Bronchial epithelial cell (primary cell): ENCODE data around the gene FGFR3. TPM values are rescaled to one million over a fixed set of nuclear protein-coding genes. Genes with fewer than 3 reads are reported as not detected.

Experiments used
- DNase-seq: peaks from one replicate; pipeline ENCODE4 v3.0.0-alpha.2; 2010; ENCODE audit warnings: low read depth
- FAIRE-seq: peaks from 2 replicates; lab custom pipeline; 2011; peaks lifted over from hg19 to GRCh38; lab: Jason Lieb, UNC
- H3K27me3 ChIP-seq: 2 replicates; pipeline ENCODE4 v1.5.1; 2011; ENCODE audit warnings: low read length; ENCODE audit not compliant: control insufficient read depth, insufficient read depth
- H3K36me3 ChIP-seq: 2 replicates; pipeline ENCODE4 v1.5.1; 2011; ENCODE audit warnings: low read length; ENCODE audit not compliant: control insufficient read depth, insufficient read depth
- H3K4me3 ChIP-seq: 2 replicates; pipeline ENCODE4 v1.5.1; 2011; ENCODE audit warnings: mild to moderate bottlenecking, low read depth, low read length, control low read depth
- total RNA-seq: library from RNA; depleted of rRNA; stranded (reverse); fragments of >200 nt; gene quantifications from 2 replicates; pipeline ENCODE4 v1.2.1, GENCODE V29; 2014
- TF ChIP-seq, protein P1 (sequence below): IDR thresholded peaks from 2 replicates; pipeline ENCODE4 v1.5.1; 2011; ENCODE audit warnings: mild to moderate bottlenecking, moderate library complexity, low read length, control low read depth, inconsistent platforms; ENCODE audit not compliant: insufficient read depth, severe bottlenecking

Gene FGFR3
- total RNA-seq, 1 donor from 2014 or later = 29.0 TPM

DNA sequence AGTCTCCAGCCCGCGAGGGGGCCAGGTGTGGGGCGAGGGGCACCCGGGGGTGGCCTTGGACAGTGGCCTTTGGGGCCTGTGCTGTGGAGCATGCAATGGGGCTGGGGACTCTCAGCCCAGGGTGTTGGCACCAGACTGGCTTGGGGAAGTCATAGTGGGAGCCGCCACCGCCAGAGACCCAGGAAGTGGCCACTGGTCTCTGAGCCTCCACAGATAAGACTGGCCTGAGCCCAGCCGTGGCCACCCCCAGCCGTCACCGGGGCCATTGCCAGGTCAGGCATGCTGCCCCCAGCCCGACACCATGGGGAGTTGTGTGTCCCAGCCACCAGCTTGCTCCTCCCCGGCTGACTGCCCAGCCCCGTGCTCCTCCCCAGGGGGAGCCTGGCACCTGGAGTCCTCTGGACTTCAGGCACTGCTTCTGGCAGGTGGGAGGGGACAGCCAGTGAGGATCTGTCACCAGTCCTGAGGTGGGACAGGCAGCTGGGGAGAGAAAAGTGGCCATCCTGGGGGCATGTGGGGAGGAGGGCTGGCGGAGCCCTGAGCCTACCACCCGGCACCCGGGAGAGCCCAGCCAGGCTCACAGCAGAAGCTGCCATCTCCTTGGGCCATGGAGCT, 39.3 kb upstream of the FGFR3 start:
- TF ChIP-seq, protein P1, sequence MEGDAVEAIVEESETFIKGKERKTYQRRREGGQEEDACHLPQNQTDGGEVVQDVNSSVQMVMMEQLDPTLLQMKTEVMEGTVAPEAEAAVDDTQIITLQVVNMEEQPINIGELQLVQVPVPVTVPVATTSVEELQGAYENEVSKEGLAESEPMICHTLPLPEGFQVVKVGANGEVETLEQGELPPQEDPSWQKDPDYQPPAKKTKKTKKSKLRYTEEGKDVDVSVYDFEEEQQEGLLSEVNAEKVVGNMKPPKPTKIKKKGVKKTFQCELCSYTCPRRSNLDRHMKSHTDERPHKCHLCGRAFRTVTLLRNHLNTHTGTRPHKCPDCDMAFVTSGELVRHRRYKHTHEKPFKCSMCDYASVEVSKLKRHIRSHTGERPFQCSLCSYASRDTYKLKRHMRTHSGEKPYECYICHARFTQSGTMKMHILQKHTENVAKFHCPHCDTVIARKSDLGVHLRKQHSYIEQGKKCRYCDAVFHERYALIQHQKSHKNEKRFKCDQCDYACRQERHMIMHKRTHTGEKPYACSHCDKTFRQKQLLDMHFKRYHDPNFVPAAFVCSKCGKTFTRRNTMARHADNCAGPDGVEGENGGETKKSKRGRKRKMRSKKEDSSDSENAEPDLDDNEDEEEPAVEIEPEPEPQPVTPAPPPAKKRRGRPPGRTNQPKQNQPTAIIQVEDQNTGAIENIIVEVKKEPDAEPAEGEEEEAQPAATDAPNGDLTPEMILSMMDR = no peak
- no peak for FAIRE-seq

DNA sequence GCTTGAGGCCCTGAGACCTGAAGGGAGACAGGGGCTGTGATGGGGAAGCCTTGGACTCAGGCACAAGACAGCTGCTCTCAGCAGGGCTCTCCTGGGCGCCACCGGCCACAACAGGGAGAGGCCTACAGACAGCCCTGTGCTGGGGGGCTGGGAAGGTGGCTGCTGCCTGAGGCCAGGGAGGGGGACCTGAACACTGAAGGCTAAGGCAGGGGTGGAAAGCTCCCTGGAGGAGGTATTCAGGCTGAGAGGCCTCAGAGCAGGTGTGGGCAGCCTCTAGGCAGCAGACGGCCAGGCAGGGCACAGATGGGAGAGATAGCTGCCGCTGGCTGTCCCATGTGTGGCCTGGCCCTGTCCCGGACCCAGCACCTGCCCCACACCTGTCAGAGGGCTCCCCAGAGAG, 38.8 kb upstream of the FGFR3 start:
- H3K36me3 ChIP-seq = no peaks in the 10 kb centered on the region
- H3K27me3 ChIP-seq = no peaks in the 10 kb centered on the region
- DNase-seq (no peak), FAIRE-seq (no peak)
- no peak overlapping the region for H3K4me3 ChIP-seq
- TF ChIP-seq, protein P1 = no peak

More for the DNA sequence above, 39.3 kb upstream of the FGFR3 start:
- no peaks in the 10 kb centered on the region for H3K27me3 ChIP-seq
- no peaks in the 10 kb centered on the region for H3K36me3 ChIP-seq
- no peak for DNase-seq
- no peak overlapping the region for H3K4me3 ChIP-seq

DNA sequence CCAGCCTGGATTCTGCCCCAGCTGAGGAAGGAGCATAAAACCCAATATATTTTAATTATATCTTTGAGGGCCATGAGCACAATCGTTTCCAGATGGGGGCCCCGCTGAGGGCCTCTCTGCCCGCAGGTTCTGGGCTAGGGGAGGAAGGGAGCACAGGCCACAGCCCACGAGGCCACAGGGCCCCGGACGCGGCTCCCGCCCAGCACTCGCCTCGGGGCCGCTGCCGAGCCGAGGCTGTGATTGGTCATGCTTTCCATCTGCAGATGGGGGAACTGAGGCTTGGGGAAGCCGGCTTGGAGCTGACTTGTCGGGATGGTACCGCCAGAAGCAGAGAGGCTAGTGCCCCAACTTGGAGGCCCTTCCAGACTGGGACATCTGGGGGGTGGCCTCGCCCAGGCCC, 37.8 kb upstream of the FGFR3 start:
- Histone ChIP-seq H3K36me3 (no peaks in the 10 kb centered on the region), H3K27me3 (no peaks in the 10 kb centered on the region), H3K4me3 (no peak overlapping the region)
- no peak for DNase-seq
- FAIRE-seq = no peak
- TF ChIP-seq, protein P1 = no peak

DNA sequence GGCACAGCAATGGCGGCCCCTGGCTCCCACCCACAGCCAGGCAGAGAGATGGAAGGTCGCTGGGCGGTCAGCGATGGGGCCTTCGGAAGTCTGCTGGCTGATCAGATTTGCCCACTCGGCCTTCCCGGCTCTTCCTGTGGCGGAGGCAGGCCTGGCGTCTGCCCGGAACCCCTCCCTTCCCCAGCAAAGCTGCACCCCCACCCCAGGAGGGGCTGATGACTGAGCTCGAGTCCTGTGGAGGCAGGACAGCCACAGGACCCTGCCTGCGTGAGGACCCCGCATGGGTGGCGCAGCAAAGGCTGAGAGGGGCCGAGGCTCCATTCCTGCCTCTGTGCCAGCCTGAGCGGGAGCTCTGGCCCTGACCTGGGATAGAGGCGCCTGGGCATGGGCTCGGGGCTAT, 37.0 kb upstream of the FGFR3 start:
- Histone ChIP-seq H3K4me3 (no peak overlapping the region), H3K36me3 (no peaks in the 10 kb centered on the region), H3K27me3 (no peaks in the 10 kb centered on the region)
- FAIRE-seq (no peak), DNase-seq (no peak)
- TF ChIP-seq, protein P1 = no peak

DNA sequence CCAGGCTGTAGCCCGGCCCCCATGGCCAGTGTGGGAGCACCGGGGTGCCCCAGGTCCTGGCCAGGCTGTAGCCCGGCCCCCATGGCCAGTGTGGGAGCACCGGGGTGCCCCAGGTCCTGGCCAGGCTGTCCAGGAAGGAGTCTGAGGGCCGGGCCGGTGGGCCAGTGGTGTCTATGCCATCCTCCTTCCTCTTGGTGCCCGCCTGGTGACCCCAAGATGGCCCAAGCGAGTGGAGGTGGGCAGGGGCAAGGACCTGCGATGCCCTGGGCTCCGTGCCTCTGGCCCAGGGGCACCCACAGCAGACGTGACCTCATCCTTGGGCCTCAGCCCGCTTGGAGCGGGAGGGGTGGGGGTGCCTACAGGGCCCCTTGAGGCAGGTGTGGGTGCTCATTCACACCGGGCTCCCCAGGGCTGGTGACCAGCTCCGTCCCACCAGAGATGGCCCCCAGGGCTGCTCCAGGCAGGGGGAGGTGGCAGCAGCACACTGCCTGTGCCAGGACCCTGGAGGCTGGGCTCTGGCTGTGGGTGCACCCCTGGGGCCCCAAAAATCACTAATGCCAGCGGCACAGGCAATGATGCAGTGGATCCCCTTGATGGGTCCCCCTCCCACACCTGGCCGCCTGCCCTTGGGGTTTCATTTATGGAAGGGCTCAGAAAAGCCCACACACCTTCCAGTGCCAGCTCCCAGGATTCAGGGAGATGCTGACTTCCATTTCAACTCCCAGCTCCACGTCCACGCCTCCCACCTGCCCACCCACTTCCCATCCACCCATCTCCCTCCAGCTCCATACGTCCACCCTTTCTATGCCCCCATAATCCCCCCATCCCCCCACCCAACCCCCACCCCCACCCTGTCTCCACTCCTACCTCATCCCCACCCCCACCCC, 36.0 kb upstream of the FGFR3 start:
- no peaks in the 10 kb centered on the region for H3K36me3 ChIP-seq
- no peaks in the 10 kb centered on the region for H3K27me3 ChIP-seq
- no peak overlapping the region for H3K4me3 ChIP-seq
- no peak for DNase-seq
- FAIRE-seq = no peak
- TF ChIP-seq, protein P1 = no peak
